Astrocyte (in vitro differentiated cells and primary cell): ENCODE results near the gene EHD1. TPM values are rescaled to one million over a fixed set of nuclear protein-coding genes. Genes with fewer than 3 reads are reported as not detected.

ENCODE experiments used
- DNase-seq: peaks from one replicate; pipeline ENCODE4 v3.0.0-alpha.2; 2010; ENCODE audit warnings: low read depth
- FAIRE-seq: peaks from 2 replicates; lab custom pipeline; 2011; peaks lifted over from hg19 to GRCh38; lab: Jason Lieb, UNC
- H2AFZ ChIP-seq: 2 replicates; pipeline ENCODE4 v1.6.0; 2012; ENCODE audit warnings: low read depth, low read length, inconsistent platforms
- H3K27ac ChIP-seq: 2 replicates; pipeline ENCODE4 v1.5.1; 2011; ENCODE audit warnings: low read depth, low read length, inconsistent platforms
- H3K27me3 ChIP-seq: 2 replicates; pipeline ENCODE4 v1.6.0; 2011; ENCODE audit warnings: low read length, inconsistent platforms; ENCODE audit not compliant: insufficient read depth
- H3K36me3 ChIP-seq: 2 replicates; pipeline ENCODE4 v1.5.1; 2011; ENCODE audit warnings: low read length, inconsistent platforms; ENCODE audit not compliant: insufficient read depth
- H3K4me1 ChIP-seq: 2 replicates; pipeline ENCODE4 v1.5.1; 2011; ENCODE audit warnings: low read length, inconsistent platforms; ENCODE audit not compliant: insufficient read depth
- H3K4me2 ChIP-seq: 2 replicates; pipeline ENCODE4 v1.6.0; 2012; ENCODE audit warnings: low read length, inconsistent platforms
- H3K4me3 ChIP-seq: 2 replicates; pipeline ENCODE4 v1.5.1; 2011; ENCODE audit warnings: low read depth, mild to moderate bottlenecking, low read length, inconsistent platforms; ENCODE audit not compliant: insufficient read depth
- H3K79me2 ChIP-seq: 2 replicates; pipeline ENCODE4 v1.6.0; 2012; ENCODE audit warnings: mild to moderate bottlenecking, low read length, inconsistent platforms; ENCODE audit not compliant: insufficient read depth
- H3K9ac ChIP-seq: 2 replicates; pipeline ENCODE4 v1.6.0; 2012; ENCODE audit warnings: mild to moderate bottlenecking, low read length, inconsistent platforms
- H3K9me3 ChIP-seq: 2 replicates; pipeline ENCODE4 v1.5.1; 2012; ENCODE audit warnings: low read depth, mild to moderate bottlenecking, low read length, inconsistent platforms; ENCODE audit not compliant: insufficient read depth
- H4K20me1 ChIP-seq: 2 replicates; pipeline ENCODE4 v1.6.0; 2012; ENCODE audit warnings: low read length, inconsistent platforms; ENCODE audit not compliant: insufficient read depth
- H3K27ac Mint-ChIP-seq: one replicate; pipeline ENCODE4 v1.8.0; 2021; ENCODE audit warnings: mild to moderate bottlenecking, mixed read lengths; ENCODE audit not compliant: unreplicated experiment
- H3K27me3 Mint-ChIP-seq: one replicate; pipeline ENCODE4 v1.8.0; 2021; ENCODE audit warnings: low read depth, mixed read lengths; ENCODE audit not compliant: unreplicated experiment
- H3K36me3 Mint-ChIP-seq: one replicate; pipeline ENCODE4 v1.8.0; 2021; ENCODE audit warnings: low read depth, mixed read lengths; ENCODE audit not compliant: unreplicated experiment
- H3K4me1 Mint-ChIP-seq: one replicate; pipeline ENCODE4 v1.8.0; 2021; ENCODE audit warnings: low read depth, mixed read lengths; ENCODE audit not compliant: unreplicated experiment
- H3K4me3 Mint-ChIP-seq: one replicate; pipeline ENCODE4 v1.8.0; 2021; ENCODE audit warnings: mild to moderate bottlenecking, moderate library complexity, mixed read lengths; ENCODE audit not compliant: unreplicated experiment
- H3K9me3 Mint-ChIP-seq: one replicate; pipeline ENCODE4 v1.8.0; 2021; ENCODE audit warnings: mild to moderate bottlenecking, mixed read lengths; ENCODE audit not compliant: unreplicated experiment
- CTCF ChIP-seq: IDR thresholded peaks from 2 replicates; pipeline ENCODE4 v1.5.1; 2011; ENCODE audit warnings: low read depth, mild to moderate bottlenecking, inconsistent platforms, low read length, moderate library complexity; ENCODE audit not compliant: insufficient read depth
- EZH2 ChIP-seq: IDR thresholded peaks from 2 replicates; pipeline ENCODE4 v1.6.1; 2012; ENCODE audit warnings: mild to moderate bottlenecking, low read length, inconsistent platforms; ENCODE audit not compliant: insufficient read depth
- total RNA-seq: library from RNA; stranded (reverse); gene quantifications from 2 replicates; pipeline ENCODE4 v1.2.1, GENCODE V29; 2021

EHD1 gene
- total RNA-seq, 1 donor from 2014 or later = 201 TPM

GRCh38 chr11:64892838-64893193 lies 14.4 kb upstream of the EHD1 start:
- no peaks in the 10 kb centered on the region for H3K9me3 Mint-ChIP-seq
- Histone ChIP-seq H3K9me3 (no peaks in the 10 kb centered on the region), H3K27me3 (no peaks in the 10 kb centered on the region), H3K9ac (no peak overlapping the region), H4K20me1 (no peaks in the 10 kb centered on the region), H3K4me3 (no peak overlapping the region), H3K27ac (no peak overlapping the region), H3K4me1 (peaks cover 8% of the 10 kb centered on the region), H3K36me3 (peaks cover 4% of the 10 kb centered on the region), H2AFZ (no peak overlapping the region), H3K4me2 (no peak overlapping the region), H3K79me2 (no peaks in the 10 kb centered on the region)
- H3K4me3 Mint-ChIP-seq = no peak overlapping the region
- FAIRE-seq (no peak), DNase-seq (no peak)
- TF ChIP-seq CTCF (no peak), EZH2 (no peak)
- H3K27me3 Mint-ChIP-seq = peaks cover 2% of the 10 kb centered on the region
- H3K27ac Mint-ChIP-seq = no peak overlapping the region
- H3K4me1 Mint-ChIP-seq = peaks cover 6% of the 10 kb centered on the region
- H3K36me3 Mint-ChIP-seq = peaks cover 2% of the 10 kb centered on the region

GRCh38 chr11:64892411-64892831 lies 14.0 kb upstream of the EHD1 start:
- Histone ChIP-seq H3K4me3 (no peak overlapping the region), H3K27me3 (no peaks in the 10 kb centered on the region), H3K79me2 (no peaks in the 10 kb centered on the region), H3K27ac (no peak overlapping the region), H3K9ac (no peak overlapping the region), H4K20me1 (no peaks in the 10 kb centered on the region), H2AFZ (no peak overlapping the region), H3K36me3 (peaks cover 4% of the 10 kb centered on the region), H3K4me2 (no peak overlapping the region), H3K9me3 (no peaks in the 10 kb centered on the region), H3K4me1 (peaks cover 8% of the 10 kb centered on the region)
- no peak for DNase-seq
- Mint-ChIP-seq H3K27me3 (peaks cover 2% of the 10 kb centered on the region), H3K9me3 (no peaks in the 10 kb centered on the region), H3K36me3 (peaks cover 2% of the 10 kb centered on the region), H3K4me3 (no peak overlapping the region), H3K4me1 (peaks cover 7% of the 10 kb centered on the region), H3K27ac (no peak overlapping the region)
- FAIRE-seq = no peak
- TF ChIP-seq CTCF = no peak
- TF ChIP-seq EZH2 = no peak

- no peak for TF ChIP-seq EZH2
- TF ChIP-seq CTCF = no peak
- Mint-ChIP-seq H3K9me3 (no peaks in the 10 kb centered on the region), H3K4me3 (no peak overlapping the region), H3K27ac (peak overlapping the region; percentile 62), H3K36me3 (peaks cover 2% of the 10 kb centered on the region), H3K27me3 (peaks cover 2% of the 10 kb centered on the region), H3K4me1 (peaks cover 8% of the 10 kb centered on the region)
- Histone ChIP-seq H3K36me3 (peaks cover 4% of the 10 kb centered on the region), H3K4me3 (no peak overlapping the region), H3K79me2 (no peaks in the 10 kb centered on the region), H3K9me3 (no peaks in the 10 kb centered on the region), H3K27me3 (no peaks in the 10 kb centered on the region), H4K20me1 (no peaks in the 10 kb centered on the region), H3K4me2 (no peak overlapping the region), H3K27ac (no peak overlapping the region), H2AFZ (no peak overlapping the region), H3K4me1 (peaks cover 8% of the 10 kb centered on the region), H3K9ac (no peak overlapping the region)
- no peak for FAIRE-seq
- no peak for DNase-seq
These were observed 13.5 kb upstream of the EHD1 start for GRCh38 chr11:64891880-64892279.
